Psoas muscle (tissue), 8 donors: Measurements from ENCODE around the gene MTF2. TPM values are rescaled to one million over a fixed set of nuclear protein-coding genes. Genes with fewer than 3 reads are reported as not detected.
"Not testable (repeated sequence)": the region's sequence is repeated elsewhere in the genome, so short reads cannot be mapped to it uniquely, and the experiment has no call there.

ENCODE experiments used
- ATAC-seq, 4 donors: fragments of 200-7000 bp; cut with Tn5 transposase; one replicate each; pipeline ENCODE4 v1.9.1; 2020; ENCODE audit warnings: moderate library complexity in 3 of 4, mild to moderate bottlenecking in 2 of 4
- DNase-seq, 2 donors: peaks; one replicate each; pipeline ENCODE4 v3.0.0-alpha.2; 2020
- H3K27ac ChIP-seq: fragments of 200-600 bp; one replicate; pipeline ENCODE4 v1.8.0; 2022
- H3K27me3 ChIP-seq, 3 donors: fragments of 200-600 bp in 1 of 3; one replicate each; pipeline versions ENCODE4 v1.6.1 to v1.8.0; 2013 to 2022; ENCODE audit warnings: low read length in 2 of 3, mild to moderate bottlenecking in 2 of 3, moderate library complexity in 1 of 3; ENCODE audit not compliant: insufficient read depth in 3 of 3
- H3K36me3 ChIP-seq, 2 donors: fragments of 200-600 bp in 1 of 2; one replicate each; pipeline versions ENCODE4 v1.6.1 to v1.8.0; 2013 to 2022; ENCODE audit warnings: low read depth in 1 of 2, mild to moderate bottlenecking in 1 of 2, moderate library complexity in 1 of 2; ENCODE audit not compliant: insufficient read depth in 1 of 2
- H3K4me1 ChIP-seq: fragments of 200-600 bp; one replicate; pipeline ENCODE4 v1.8.0; 2022
- H3K4me3 ChIP-seq: fragments of 200-600 bp; one replicate; pipeline ENCODE4 v1.8.0; 2022; ENCODE audit warnings: mild to moderate bottlenecking
- H3K9me3 ChIP-seq: fragments of 200-600 bp; one replicate; pipeline ENCODE4 v1.8.0; 2022
- CTCF ChIP-seq: fragments of 200-600 bp; IDR thresholded peaks from one replicate; pipeline ENCODE4 v1.8.0; 2022; ENCODE audit warnings: antibody characterized with exemption
- WGBS, 3 donors: extraction: QIAGEN DNeasy Blood & Tissue Kit; methylation state at CpG; one replicate each; pipeline versions ENCODE4 v1.1.6 to v1.1.7; 2013; 5-methylcytosine and 5-hydroxymethylcytosine counted together
- intact Hi-C, 2 donors: fragments of 100-400 bp; cut with DNase I; formaldehyde crosslinking; loops; one replicate each; pipeline versions ENCODE4 v1.11.0 to v1.14.2; 2022
- long read RNA-seq, 2 donors: library from polyadenylated mRNA; unstranded; transcript quantifications; one replicate each; pipeline ENCODE4 v2.0.0, GENCODE V29; 2021
- polyA plus RNA-seq, 3 donors: library from polyadenylated mRNA; stranded (reverse); fragments of 200-250 nt; gene quantifications; one replicate each; pipeline ENCODE4 v1.2.3, GENCODE V29; 2013
- total RNA-seq, 4 donors: library from RNA; stranded (reverse); fragmentation: NEBNext Ultra II Directional in 2 of 4; extraction: Animal tissue kit (Norgen Biotek cat#: 25700) in 2 of 4; gene quantifications; one replicate each; pipeline versions ENCODE4 v1.2.1 to v1.2.4, GENCODE V29; 2021 to 2023
- donor health status: healthy with polysubstance abuse.
- donor health status: DM: no; HTN: no; CAD: no; lungs with moderate emphysema.
- donor health status: Bipolar disorder and iron deficiency.
- donor health status: healthy.
- donor health status: DM: yes; HTN: yes; CAD: no.
- donor health status: DM: no; HTN: no; CAD: no.
- donor health status: DM: no; HTN: no; CAD: no.
- donor health status: DM: yes; HTN: yes; CAD: no.

The MTF2 gene
- total RNA-seq (10 to 100 TPM in 1 of 4 donors, 1 to 10 TPM in 3; 6.6 to 10.6 (median 8.3) TPM), polyA plus RNA-seq (1 to 10 TPM; 4.1 to 7.6 (median 5.0) TPM)
- long read RNA-seq, donor 1, partial matches to known transcripts: 2 of 3 reads
- long read RNA-seq, donor 1, other reads (novel, unspliced or antisense): 0 of 3 reads
- long read RNA-seq, donor 2, partial matches to known transcripts: 5 of 9 reads
- long read RNA-seq, donor 2, other reads (novel, unspliced or antisense): 3 of 9 reads

- Histone ChIP-seq H3K4me3 (peak within 1 kb of the TSS; percentile 82), H3K9me3 (peaks cover 2% of the 10 kb centered on the region), H3K36me3 (no peaks in the 10 kb centered on the region), H3K27me3 (no peaks in the 10 kb centered on the region), H3K4me1 (peaks cover 21% of the 10 kb centered on the region), H3K27ac (peak within 1 kb of the TSS; percentile 84)
- ATAC-seq: peak; percentile 96 to 98 (median 96)
- WGBS, 3 donors: 0% methylated on average over 49 of the region's 49 CpGs
- TF ChIP-seq CTCF: no peak
- intact Hi-C loops: loop anchor here (5.0 kb wide), 2 partner anchors 98 to 103 kb away; partner anchors contain the start of genes CCDC18 (in 1 of the 2) and TMED5 (in 1 of the 2)
- peak; percentile 97 to 98 for DNase-seq
Observed at GRCh38 chr1:93078986-93079654, at the start of gene MTF2. Gene MTF2 (plus strand): TSS chr1:93079283. CDS start chr1:93079527, 244 bp downstream.

GRCh38 chr1:93029317-93029716, 49.8 kb upstream of the MTF2 start:
- intact Hi-C loops: no loop called here
- no peak for ATAC-seq
- Histone ChIP-seq H3K9me3 (no peaks in the 10 kb centered on the region), H3K4me1 (no peaks in the 10 kb centered on the region), H3K36me3 (no peaks in the 10 kb centered on the region), H3K27ac (no peak overlapping the region), H3K4me3 (no peak overlapping the region), H3K27me3 (no peaks in the 10 kb centered on the region)
- no peak for DNase-seq
- 47 to 55% (median 53%) methylated on average over 3 of the region's 3 CpGs for WGBS, 3 donors
- no peak for TF ChIP-seq CTCF

GRCh38 chr1:93030191-93030590, 48.9 kb upstream of the MTF2 start:
- DNase-seq, intact Hi-C loops, H3K27ac ChIP-seq, H3K36me3 ChIP-seq, H3K4me1 ChIP-seq, H3K27me3 ChIP-seq, ATAC-seq, H3K4me3 ChIP-seq, H3K9me3 ChIP-seq: not testable (repeated sequence)
- WGBS, 3 donors: 80 to 93% (median 87%) methylated on average over 4 of the region's 4 CpGs

- H3K36me3 ChIP-seq: no peaks in the 10 kb centered on the region
- H3K4me1 ChIP-seq: no peaks in the 10 kb centered on the region
- H3K4me3 ChIP-seq: no peak overlapping the region
- TF ChIP-seq CTCF: no peak
- intact Hi-C loops: no loop called here
- 41 to 47% (median 46%) methylated on average over 3 of the region's 3 CpGs for WGBS, 3 donors
- no peak overlapping the region for H3K27ac ChIP-seq
- DNase-seq (no peak), ATAC-seq (no peak)
- no peaks in the 10 kb centered on the region for H3K27me3 ChIP-seq
- H3K9me3 ChIP-seq: no peaks in the 10 kb centered on the region
Observed at GRCh38 chr1:93031711-93032110, 47.4 kb upstream of the MTF2 start.

- H3K9me3 ChIP-seq: no peaks in the 10 kb centered on the region
- H3K36me3 ChIP-seq: no peaks in the 10 kb centered on the region
- no peaks in the 10 kb centered on the region for H3K4me1 ChIP-seq
- WGBS, 3 donors: 54 to 64% (median 61%) methylated on average over 5 of the region's 5 CpGs
- TF ChIP-seq CTCF: no peak
- DNase-seq (no peak), ATAC-seq (no peak)
- intact Hi-C loops: no loop called here
- no peaks in the 10 kb centered on the region for H3K27me3 ChIP-seq
- no peak overlapping the region for H3K4me3 ChIP-seq
- no peak overlapping the region for H3K27ac ChIP-seq
Observed at GRCh38 chr1:93033029-93033428, 46.1 kb upstream of the MTF2 start.
